Right atrium auricular region (tissue), 2 donors: Measurements from ENCODE around the gene MYO1D. TPM values are rescaled to one million over a fixed set of nuclear protein-coding genes. Genes with fewer than 3 reads are reported as not detected.

ENCODE experiments used
- DNase-seq: peaks from one replicate; pipeline ENCODE4 v3.0.0-alpha.2; 2019; ENCODE audit warnings: low spot score
- H3K27ac ChIP-seq, 2 donors: fragments of 200-600 bp; sonication (generic); 1 replicate in 1 of 2; 2 replicates in 1 of 2; pipeline ENCODE4 v1.5.1; 2016 to 2019
- H3K27me3 ChIP-seq, 2 donors: fragments of 200-600 bp; sonication (generic); one replicate each; pipeline versions ENCODE4 v1.5.1 to v1.6.0; 2017 to 2019
- H3K36me3 ChIP-seq: fragments of 200-600 bp; sonication (generic); one replicate; pipeline ENCODE4 v1.5.1; 2016
- H3K4me1 ChIP-seq, 2 donors: fragments of 200-600 bp; sonication (generic); one replicate each; pipeline versions ENCODE4 v1.5.1 to v1.6.0; 2017 to 2019
- H3K4me3 ChIP-seq, 2 donors: fragments of 200-600 bp; sonication (generic); 1 replicate in 1 of 2; 2 replicates in 1 of 2; pipeline ENCODE4 v1.5.1; 2017 to 2019; ENCODE audit warnings: mild to moderate bottlenecking in 1 of 2, moderate library complexity in 1 of 2
- H3K9me3 ChIP-seq, 2 donors: fragments of 200-600 bp; sonication (generic); one replicate each; pipeline ENCODE4 v1.5.1; 2019
- total RNA-seq, 2 donors: library from RNA; depleted of rRNA; stranded (reverse); fragments of >200 nt; gene quantifications; one replicate each; pipeline ENCODE4 v1.1.0, GENCODE V29; 2016
- TF ChIP-seq, protein P1 (sequence below), 2 donors: fragments of 200-600 bp; sonication (generic); IDR thresholded peaks; one replicate each; pipeline ENCODE4 v1.5.1; 2019; ENCODE audit warnings: antibody characterized with exemption in 2 of 2

MYO1D gene
- total RNA-seq, 2 donors from 2014 or later = 21.9 to 25.1 TPM

GRCh38 chr17:32732900-32733299, 144.0 kb downstream of the MYO1D start:
- no peak for DNase-seq
- H3K4me3 ChIP-seq = no peak overlapping the region
- TF ChIP-seq, protein P1, sequence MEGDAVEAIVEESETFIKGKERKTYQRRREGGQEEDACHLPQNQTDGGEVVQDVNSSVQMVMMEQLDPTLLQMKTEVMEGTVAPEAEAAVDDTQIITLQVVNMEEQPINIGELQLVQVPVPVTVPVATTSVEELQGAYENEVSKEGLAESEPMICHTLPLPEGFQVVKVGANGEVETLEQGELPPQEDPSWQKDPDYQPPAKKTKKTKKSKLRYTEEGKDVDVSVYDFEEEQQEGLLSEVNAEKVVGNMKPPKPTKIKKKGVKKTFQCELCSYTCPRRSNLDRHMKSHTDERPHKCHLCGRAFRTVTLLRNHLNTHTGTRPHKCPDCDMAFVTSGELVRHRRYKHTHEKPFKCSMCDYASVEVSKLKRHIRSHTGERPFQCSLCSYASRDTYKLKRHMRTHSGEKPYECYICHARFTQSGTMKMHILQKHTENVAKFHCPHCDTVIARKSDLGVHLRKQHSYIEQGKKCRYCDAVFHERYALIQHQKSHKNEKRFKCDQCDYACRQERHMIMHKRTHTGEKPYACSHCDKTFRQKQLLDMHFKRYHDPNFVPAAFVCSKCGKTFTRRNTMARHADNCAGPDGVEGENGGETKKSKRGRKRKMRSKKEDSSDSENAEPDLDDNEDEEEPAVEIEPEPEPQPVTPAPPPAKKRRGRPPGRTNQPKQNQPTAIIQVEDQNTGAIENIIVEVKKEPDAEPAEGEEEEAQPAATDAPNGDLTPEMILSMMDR (IDR thresholded peaks at IDR 0.05) = no peak
- H3K9me3 ChIP-seq = no peaks in the 10 kb centered on the region
- H3K27ac ChIP-seq = no peak overlapping the region
- peaks cover 5% of the 10 kb centered on the region for H3K36me3 ChIP-seq
- H3K4me1 ChIP-seq = no peaks in the 10 kb centered on the region
- H3K27me3 ChIP-seq = no peaks in the 10 kb centered on the region

GRCh38 chr17:32732296-32732642, 144.7 kb downstream of the MYO1D start:
- DNase-seq = no peak
- Histone ChIP-seq H3K4me3 (no peak overlapping the region), H3K9me3 (no peaks in the 10 kb centered on the region), H3K36me3 (peaks cover 5% of the 10 kb centered on the region), H3K27ac (no peak overlapping the region), H3K4me1 (no peaks in the 10 kb centered on the region), H3K27me3 (no peaks in the 10 kb centered on the region)
- TF ChIP-seq, protein P1 (IDR thresholded peaks at IDR 0.05) = no peak

- Histone ChIP-seq H3K4me1 (no peaks in the 10 kb centered on the region), H3K4me3 (no peak overlapping the region), H3K27me3 (no peaks in the 10 kb centered on the region), H3K27ac (no peak overlapping the region), H3K9me3 (no peaks in the 10 kb centered on the region), H3K36me3 (peaks cover 5% of the 10 kb centered on the region)
- DNase-seq = no peak
- TF ChIP-seq, protein P1 (IDR thresholded peaks at IDR 0.05) = no peak
Measured at GRCh38 chr17:32731556-32732295, 145.2 kb downstream of the MYO1D start.

DNA sequence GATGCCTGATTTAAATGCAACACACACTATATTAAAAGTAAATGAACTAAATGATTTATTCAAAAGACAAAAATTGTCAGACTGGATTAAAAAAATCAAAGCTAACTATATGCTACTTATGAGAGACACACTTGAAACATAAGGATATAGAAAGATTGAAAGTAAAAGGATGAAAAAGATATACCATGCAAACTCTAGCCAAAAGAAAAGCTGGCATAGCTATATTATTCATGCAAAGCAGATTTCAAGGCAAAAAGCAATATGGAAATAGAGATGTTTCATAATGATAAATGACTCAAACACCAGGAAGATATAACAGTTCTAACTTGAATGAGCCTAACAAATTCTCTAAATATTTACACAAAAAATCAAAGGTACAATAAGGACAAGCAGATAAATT, 149.2 kb downstream of the MYO1D start:
- TF ChIP-seq, protein P1 (IDR thresholded peaks at IDR 0.05) = no peak
- Histone ChIP-seq H3K9me3 (no peaks in the 10 kb centered on the region), H3K4me1 (no peaks in the 10 kb centered on the region), H3K4me3 (no peak overlapping the region), H3K27me3 (no peaks in the 10 kb centered on the region), H3K36me3 (peaks cover 9% of the 10 kb centered on the region), H3K27ac (no peak overlapping the region)
- no peak for DNase-seq

- Histone ChIP-seq H3K4me3 (no peak overlapping the region), H3K9me3 (no peaks in the 10 kb centered on the region), H3K27ac (no peak overlapping the region), H3K4me1 (no peaks in the 10 kb centered on the region), H3K27me3 (no peaks in the 10 kb centered on the region), H3K36me3 (peaks cover 8% of the 10 kb centered on the region)
- TF ChIP-seq, protein P1 (IDR thresholded peaks at IDR 0.05) = no peak
- DNase-seq = no peak
Measured at GRCh38 chr17:32725697-32726096, 151.2 kb downstream of the MYO1D start.
